HepG2 (cell line): ENCODE results near the gene RPS2. TPM values are rescaled to one million over a fixed set of nuclear protein-coding genes. Genes with fewer than 3 reads are reported as not detected.

Source experiments
- AFF4 ChIP-seq: sonication (generic); formaldehyde crosslinking; IDR thresholded peaks from 2 replicates; pipeline ENCODE4 v1.4.0; 2020; ENCODE audit warnings: missing genetic modification reagents
- BRCA1 ChIP-seq: sonication (generic); formaldehyde crosslinking; IDR thresholded peaks from 2 replicates; pipeline ENCODE4 v1.4.0; 2020; ENCODE audit warnings: missing genetic modification reagents
- DMAP1 ChIP-seq: IDR thresholded peaks from 2 replicates; pipeline ENCODE4 v1.6.1; 2016
- HMGA1 ChIP-seq: sonication (generic); formaldehyde crosslinking; conservative IDR thresholded peaks from 2 replicates; pipeline ENCODE4 v1.4.0; 2020; ENCODE audit warnings: missing genetic modification reagents
- MYNN ChIP-seq: sonication (generic); formaldehyde crosslinking; IDR thresholded peaks from 2 replicates; pipeline ENCODE4 v1.4.0; 2020; ENCODE audit warnings: mild to moderate bottlenecking, low read depth, missing genetic modification reagents
- NFATC3 ChIP-seq: sonication (generic); formaldehyde crosslinking; IDR thresholded peaks from 2 replicates; pipeline ENCODE4 v1.5.1; 2020; ENCODE audit warnings: mild to moderate bottlenecking, missing genetic modification reagents
- NR0B2 ChIP-seq: sonication (generic); formaldehyde crosslinking; IDR thresholded peaks from 2 replicates; pipeline ENCODE4 v1.4.0; 2020; ENCODE audit warnings: mild to moderate bottlenecking, missing genetic modification reagents
- SNRNP70 ChIP-seq: fragments of 200-400 bp; formaldehyde crosslinking; IDR thresholded peaks from 2 replicates; pipeline ENCODE4 v1.6.1; 2017; ENCODE audit warnings: mild to moderate bottlenecking, low read depth, low read length, moderate library complexity
- TBX2 ChIP-seq: sonication (generic); formaldehyde crosslinking; IDR thresholded peaks from 2 replicates; pipeline ENCODE4 v1.5.0; 2020; ENCODE audit warnings: missing genetic modification reagents, mild to moderate bottlenecking, borderline replicate concordance
- YY1 ChIP-seq: IDR thresholded peaks from 2 replicates; pipeline ENCODE4 v1.6.1; 2011; ENCODE audit warnings: low read length, low read depth, moderate library complexity, mild to moderate bottlenecking; ENCODE audit not compliant: insufficient read depth, insufficient replicate concordance
- ZNF543 ChIP-seq: sonication (generic); formaldehyde crosslinking; IDR thresholded peaks from 2 replicates; pipeline ENCODE4 v1.4.0; 2020; ENCODE audit warnings: mild to moderate bottlenecking, missing genetic modification reagents
- ZNF746 ChIP-seq: sonication (generic); formaldehyde crosslinking; IDR thresholded peaks from 2 replicates; pipeline ENCODE4 v1.8.0; 2022; ENCODE audit warnings: mild to moderate bottlenecking, missing genetic modification reagents
- ZNF775 ChIP-seq: sonication (generic); formaldehyde crosslinking; IDR thresholded peaks from 2 replicates; pipeline ENCODE4 v1.4.0; 2020; ENCODE audit warnings: missing genetic modification reagents, mild to moderate bottlenecking, moderate library complexity, borderline replicate concordance
- ZNF792 ChIP-seq: IDR thresholded peaks from 2 replicates; pipeline ENCODE4 v1.6.1; 2016
- ZSCAN9 ChIP-seq: IDR thresholded peaks from 2 replicates; pipeline ENCODE4 v1.6.1; 2016; ENCODE audit warnings: borderline replicate concordance
- polyA plus RNA-seq, 8 experiments: library from polyadenylated mRNA; depleted of rRNA in 3 of 8; stranded (reverse) in 7 of 8; unstranded in 1 of 8; fragments of >200 nt; fragmentation: Illumina TruSeq in 4 of 8; extraction: Trizol in 4 of 8; gene quantifications; 2 replicates each; pipeline versions ENCODE4 v1.2.1 to v1.2.3, GENCODE V29; 2011 to 2016; ENCODE audit warnings: low read depth in 4 of 8, missing spikeins in 1 of 8, mixed read lengths in 1 of 8; ENCODE audit not compliant: insufficient read depth in 1 of 8
- total RNA-seq, 5 experiments: library from RNA; depleted of rRNA; stranded (reverse); fragments of >200 nt; fragmentation: Illumina TruSeq; extraction: Trizol; gene quantifications; 2 replicates each; pipeline ENCODE4 v1.2.3, GENCODE V29; 2016; ENCODE audit warnings: low read depth in 1 of 5
- TF ChIP-seq, protein P1 (sequence below): sonication (generic); formaldehyde crosslinking; conservative IDR thresholded peaks from 2 replicates; pipeline ENCODE4 v1.4.0; 2020; ENCODE audit warnings: missing genetic modification reagents
- TF ChIP-seq, protein P2 (sequence below): sonication (generic); formaldehyde crosslinking; IDR thresholded peaks from 2 replicates; pipeline ENCODE4 v1.5.1; 2020; ENCODE audit warnings: missing genetic modification reagents, mild to moderate bottlenecking, borderline replicate concordance
- TF ChIP-seq, protein P3 (sequence below): IDR thresholded peaks from 2 replicates; pipeline ENCODE4 v1.6.1; 2016; ENCODE audit warnings: mild to moderate bottlenecking, missing biosample characterization, missing genetic modification reagents
- TF ChIP-seq, protein P4 (sequence below): IDR thresholded peaks from 2 replicates; pipeline ENCODE4 v1.6.1; 2016; ENCODE audit warnings: missing compliant biosample characterization, missing genetic modification reagents, borderline replicate concordance

RPS2 gene
- total and polyA plus RNA-seq, 2 of the 13 experiments (the other 11 are each of a cell fraction or from before 2014, with no cell fraction given) = 1,908 to 4,514 TPM

- TF ChIP-seq YY1 (peak; percentile 83), DMAP1 (CRISPR knock-in tag) (peak; percentile 40; the same call in 1 of the 2 replicates), NR0B2 (peak; percentile 57; the same call in 1 of the 2 replicates), NFATC3 (0 out of 2 replicates have a peak, but pooled peaks have one; percentile 24), ZNF746 (no peak), TBX2 (CRISPR knock-in tag) (peak; percentile 84), ZNF775 (CRISPR knock-in tag) (0 out of 2 replicates have a peak, but pooled peaks have one; percentile 1), ZNF792 (CRISPR knock-in tag) (peak; percentile 61), MYNN (CRISPR knock-in tag) (no peak), ZSCAN9 (peak; percentile 86), HMGA1 (CRISPR knock-in tag) (no peak), SNRNP70 (no peak), BRCA1 (CRISPR knock-in tag) (no peak), AFF4 (CRISPR knock-in tag) (no peak), ZNF543 (CRISPR knock-in tag) (peak; percentile 87; the same call in 1 of the 2 replicates)
- TF ChIP-seq, protein P1, sequence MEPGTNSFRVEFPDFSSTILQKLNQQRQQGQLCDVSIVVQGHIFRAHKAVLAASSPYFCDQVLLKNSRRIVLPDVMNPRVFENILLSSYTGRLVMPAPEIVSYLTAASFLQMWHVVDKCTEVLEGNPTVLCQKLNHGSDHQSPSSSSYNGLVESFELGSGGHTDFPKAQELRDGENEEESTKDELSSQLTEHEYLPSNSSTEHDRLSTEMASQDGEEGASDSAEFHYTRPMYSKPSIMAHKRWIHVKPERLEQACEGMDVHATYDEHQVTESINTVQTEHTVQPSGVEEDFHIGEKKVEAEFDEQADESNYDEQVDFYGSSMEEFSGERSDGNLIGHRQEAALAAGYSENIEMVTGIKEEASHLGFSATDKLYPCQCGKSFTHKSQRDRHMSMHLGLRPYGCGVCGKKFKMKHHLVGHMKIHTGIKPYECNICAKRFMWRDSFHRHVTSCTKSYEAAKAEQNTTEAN (CRISPR knock-in tag) = 0 out of 2 replicates have a peak, but pooled peaks have one; percentile 29
- TF ChIP-seq, protein P2, sequence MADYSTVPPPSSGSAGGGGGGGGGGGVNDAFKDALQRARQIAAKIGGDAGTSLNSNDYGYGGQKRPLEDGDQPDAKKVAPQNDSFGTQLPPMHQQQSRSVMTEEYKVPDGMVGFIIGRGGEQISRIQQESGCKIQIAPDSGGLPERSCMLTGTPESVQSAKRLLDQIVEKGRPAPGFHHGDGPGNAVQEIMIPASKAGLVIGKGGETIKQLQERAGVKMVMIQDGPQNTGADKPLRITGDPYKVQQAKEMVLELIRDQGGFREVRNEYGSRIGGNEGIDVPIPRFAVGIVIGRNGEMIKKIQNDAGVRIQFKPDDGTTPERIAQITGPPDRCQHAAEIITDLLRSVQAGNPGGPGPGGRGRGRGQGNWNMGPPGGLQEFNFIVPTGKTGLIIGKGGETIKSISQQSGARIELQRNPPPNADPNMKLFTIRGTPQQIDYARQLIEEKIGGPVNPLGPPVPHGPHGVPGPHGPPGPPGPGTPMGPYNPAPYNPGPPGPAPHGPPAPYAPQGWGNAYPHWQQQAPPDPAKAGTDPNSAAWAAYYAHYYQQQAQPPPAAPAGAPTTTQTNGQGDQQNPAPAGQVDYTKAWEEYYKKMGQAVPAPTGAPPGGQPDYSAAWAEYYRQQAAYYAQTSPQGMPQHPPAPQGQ = no peak
- TF ChIP-seq, protein P3, sequence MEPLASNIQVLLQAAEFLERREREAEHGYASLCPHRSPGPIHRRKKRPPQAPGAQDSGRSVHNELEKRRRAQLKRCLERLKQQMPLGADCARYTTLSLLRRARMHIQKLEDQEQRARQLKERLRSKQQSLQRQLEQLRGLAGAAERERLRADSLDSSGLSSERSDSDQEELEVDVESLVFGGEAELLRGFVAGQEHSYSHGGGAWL = 0 out of 2 replicates have a peak, but pooled peaks have one; percentile 15
- TF ChIP-seq, protein P4, sequence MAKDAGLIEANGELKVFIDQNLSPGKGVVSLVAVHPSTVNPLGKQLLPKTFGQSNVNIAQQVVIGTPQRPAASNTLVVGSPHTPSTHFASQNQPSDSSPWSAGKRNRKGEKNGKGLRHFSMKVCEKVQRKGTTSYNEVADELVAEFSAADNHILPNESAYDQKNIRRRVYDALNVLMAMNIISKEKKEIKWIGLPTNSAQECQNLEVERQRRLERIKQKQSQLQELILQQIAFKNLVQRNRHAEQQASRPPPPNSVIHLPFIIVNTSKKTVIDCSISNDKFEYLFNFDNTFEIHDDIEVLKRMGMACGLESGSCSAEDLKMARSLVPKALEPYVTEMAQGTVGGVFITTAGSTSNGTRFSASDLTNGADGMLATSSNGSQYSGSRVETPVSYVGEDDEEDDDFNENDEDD (CRISPR knock-in tag) = peak; percentile 80; the same call in 1 of the 2 replicates
Measured at GRCh38 chr16:1942810-1943726, 21.6 kb downstream of the RPS2 start, which contains the start of gene MSRB1 (continued).
